SU-DHL-6 (cell line): ENCODE results near the gene LTC4S.

Source experiments
- EZH2phosphoT487 ChIP-seq: fragments of 200-600 bp; sonication (generic), shearing (Covaris generic); conservative IDR thresholded peaks from 2 replicates; pipeline ENCODE4 v1.6.1; 2018; ENCODE audit warnings: mild to moderate bottlenecking, antibody characterized with exemption, low read length, moderate library complexity, mixed read lengths
- TF ChIP-seq, protein P1 (sequence below): fragments of 200-600 bp; sonication (generic); IDR thresholded peaks from one replicate; pipeline ENCODE4 v1.5.1; 2017; ENCODE audit warnings: antibody characterized with exemption, mild to moderate bottlenecking, low read length, moderate library complexity; ENCODE audit not compliant: insufficient read depth, poor library complexity, severe bottlenecking

DNA sequence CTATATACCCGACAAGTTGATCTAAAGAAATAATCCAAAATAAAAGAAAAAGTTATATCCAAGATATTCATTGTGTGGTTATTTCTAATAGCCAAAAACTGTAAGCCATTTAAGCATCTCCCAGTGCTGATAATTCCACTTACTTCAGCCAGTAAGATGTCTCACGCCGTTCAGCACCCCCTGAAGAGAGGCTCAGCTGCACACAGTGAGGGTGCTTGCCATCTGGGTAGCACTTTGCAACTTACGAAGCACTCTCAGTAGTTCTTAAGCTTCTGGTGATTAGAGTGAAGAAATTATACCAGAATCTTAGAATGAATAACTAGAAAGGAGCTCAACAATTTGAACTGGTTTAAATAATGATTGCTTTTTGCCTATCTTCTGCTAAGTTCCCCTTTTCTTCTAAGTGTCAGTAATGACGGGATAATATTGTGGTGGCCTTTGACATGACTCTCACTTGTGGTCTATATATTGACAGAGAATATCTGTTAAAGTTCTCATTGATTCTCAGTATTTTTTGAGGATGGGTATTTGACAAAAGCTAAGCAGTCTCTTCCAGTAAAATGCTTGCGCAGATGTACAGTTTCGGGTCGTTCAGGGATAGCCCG is 26.2 kb upstream of the LTC4S start:
- TF ChIP-seq, protein P1, sequence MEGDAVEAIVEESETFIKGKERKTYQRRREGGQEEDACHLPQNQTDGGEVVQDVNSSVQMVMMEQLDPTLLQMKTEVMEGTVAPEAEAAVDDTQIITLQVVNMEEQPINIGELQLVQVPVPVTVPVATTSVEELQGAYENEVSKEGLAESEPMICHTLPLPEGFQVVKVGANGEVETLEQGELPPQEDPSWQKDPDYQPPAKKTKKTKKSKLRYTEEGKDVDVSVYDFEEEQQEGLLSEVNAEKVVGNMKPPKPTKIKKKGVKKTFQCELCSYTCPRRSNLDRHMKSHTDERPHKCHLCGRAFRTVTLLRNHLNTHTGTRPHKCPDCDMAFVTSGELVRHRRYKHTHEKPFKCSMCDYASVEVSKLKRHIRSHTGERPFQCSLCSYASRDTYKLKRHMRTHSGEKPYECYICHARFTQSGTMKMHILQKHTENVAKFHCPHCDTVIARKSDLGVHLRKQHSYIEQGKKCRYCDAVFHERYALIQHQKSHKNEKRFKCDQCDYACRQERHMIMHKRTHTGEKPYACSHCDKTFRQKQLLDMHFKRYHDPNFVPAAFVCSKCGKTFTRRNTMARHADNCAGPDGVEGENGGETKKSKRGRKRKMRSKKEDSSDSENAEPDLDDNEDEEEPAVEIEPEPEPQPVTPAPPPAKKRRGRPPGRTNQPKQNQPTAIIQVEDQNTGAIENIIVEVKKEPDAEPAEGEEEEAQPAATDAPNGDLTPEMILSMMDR, result no peak
- TF ChIP-seq EZH2phosphoT487, result no peak
